HCT116 (cell line): ENCODE measurements around the gene ACTN1.

Experiments used
- EGR1 ChIP-seq: IDR thresholded peaks from 2 replicates; pipeline ENCODE4 v1.6.1; 2012; ENCODE audit warnings: low read depth
- EZH2 ChIP-seq: fragments of 200-600 bp; sonication (generic); IDR thresholded peaks from 2 replicates; pipeline ENCODE4 v1.6.1; 2017; ENCODE audit warnings: antibody characterized with exemption, mixed run types
- EZH2phosphoT487 ChIP-seq: fragments of 200-600 bp; IDR thresholded peaks from 2 replicates; pipeline ENCODE4 v1.6.1; 2018; ENCODE audit warnings: antibody characterized with exemption, borderline replicate concordance
- POLR2A ChIP-seq: IDR thresholded peaks from 2 replicates; pipeline ENCODE4 v1.7.0; 2011; ENCODE audit warnings: borderline replicate concordance; ENCODE audit not compliant: insufficient read depth, insufficient read length; ENCODE audit errors: extremely low read depth
- TF ChIP-seq, protein P1 (sequence below), 3 experiments: fragments of 200-600 bp in 1 of 3; sonication (generic) in 1 of 3; IDR thresholded peaks in 2 of 3; conservative IDR thresholded peaks in 1 of 3; 2 replicates each; pipeline ENCODE4 v1.5.1; 2012 to 2017; ENCODE audit warnings: low read depth in 2 of 3, low read length in 2 of 3, antibody characterized with exemption in 1 of 3, borderline replicate concordance in 1 of 3, control low read depth in 1 of 3, mild to moderate bottlenecking in 1 of 3, mixed read lengths in 1 of 3, mixed run types in 1 of 3, moderate library complexity in 1 of 3; ENCODE audit not compliant: insufficient read depth in 1 of 3

DNA sequence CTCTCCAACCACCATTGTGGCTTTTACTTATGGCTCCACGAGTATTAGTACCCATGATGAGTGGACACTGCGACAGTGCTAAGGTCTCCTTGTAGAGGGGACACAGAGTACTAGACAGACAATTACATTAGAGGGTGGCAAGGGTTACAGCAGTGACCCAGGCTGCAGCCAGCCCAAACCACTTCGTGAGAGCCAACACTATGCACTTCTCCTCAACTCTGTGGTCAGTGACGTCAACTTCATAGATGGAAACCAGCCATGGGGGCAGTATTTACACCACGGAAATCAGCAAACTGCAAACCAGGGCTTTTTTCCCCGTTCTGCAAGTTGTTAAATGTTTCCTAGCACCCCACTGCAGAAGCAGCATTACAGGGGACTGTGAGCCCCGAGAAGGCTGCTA, 124.7 kb downstream of the ACTN1 start:
- TF ChIP-seq POLR2A (no peak), EGR1 (no peak), EZH2phosphoT487 (no peak), EZH2 (no peak)
- TF ChIP-seq, protein P1, sequence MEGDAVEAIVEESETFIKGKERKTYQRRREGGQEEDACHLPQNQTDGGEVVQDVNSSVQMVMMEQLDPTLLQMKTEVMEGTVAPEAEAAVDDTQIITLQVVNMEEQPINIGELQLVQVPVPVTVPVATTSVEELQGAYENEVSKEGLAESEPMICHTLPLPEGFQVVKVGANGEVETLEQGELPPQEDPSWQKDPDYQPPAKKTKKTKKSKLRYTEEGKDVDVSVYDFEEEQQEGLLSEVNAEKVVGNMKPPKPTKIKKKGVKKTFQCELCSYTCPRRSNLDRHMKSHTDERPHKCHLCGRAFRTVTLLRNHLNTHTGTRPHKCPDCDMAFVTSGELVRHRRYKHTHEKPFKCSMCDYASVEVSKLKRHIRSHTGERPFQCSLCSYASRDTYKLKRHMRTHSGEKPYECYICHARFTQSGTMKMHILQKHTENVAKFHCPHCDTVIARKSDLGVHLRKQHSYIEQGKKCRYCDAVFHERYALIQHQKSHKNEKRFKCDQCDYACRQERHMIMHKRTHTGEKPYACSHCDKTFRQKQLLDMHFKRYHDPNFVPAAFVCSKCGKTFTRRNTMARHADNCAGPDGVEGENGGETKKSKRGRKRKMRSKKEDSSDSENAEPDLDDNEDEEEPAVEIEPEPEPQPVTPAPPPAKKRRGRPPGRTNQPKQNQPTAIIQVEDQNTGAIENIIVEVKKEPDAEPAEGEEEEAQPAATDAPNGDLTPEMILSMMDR (IDR thresholded peaks at IDR 0.05 in 2 of 3, conservative IDR thresholded peaks at IDR 0.05 in 1 of 3; ENCODE audit: borderline replicate concordance in 1 of 3, insufficient read depth in 1 of 3, low read depth in 2 of 3, low read length in 2 of 3): no peak
